HepG2 (cell line): ENCODE results near the gene MAP2K5. TPM values are rescaled to one million over a fixed set of nuclear protein-coding genes. Genes with fewer than 3 reads are reported as not detected.

Experiments
- AGO1 ChIP-seq: fragments of 200-400 bp; formaldehyde crosslinking; IDR thresholded peaks from 2 replicates; pipeline ENCODE4 v1.6.1; 2017; ENCODE audit warnings: mild to moderate bottlenecking, low read depth, low read length, moderate library complexity; ENCODE audit not compliant: poor library complexity, severe bottlenecking
- ELF3 ChIP-seq: IDR thresholded peaks from 2 replicates; pipeline ENCODE4 v1.6.1; 2016; ENCODE audit warnings: missing genetic modification reagents, missing compliant biosample characterization
- NR3C1 ChIP-seq: sonication (generic); formaldehyde crosslinking; IDR thresholded peaks from 2 replicates; pipeline ENCODE4 v1.4.0; 2020; ENCODE audit warnings: missing genetic modification reagents
- PAF1 ChIP-seq: IDR thresholded peaks from 2 replicates; pipeline ENCODE4 v1.6.1; 2016; ENCODE audit warnings: missing genetic modification reagents, missing compliant biosample characterization
- PAXIP1 ChIP-seq: sonication (generic); formaldehyde crosslinking; conservative IDR thresholded peaks from 2 replicates; pipeline ENCODE4 v1.4.0; 2020; ENCODE audit warnings: mild to moderate bottlenecking, missing genetic modification reagents, moderate library complexity
- RARA ChIP-seq: IDR thresholded peaks from 2 replicates; pipeline ENCODE4 v1.6.1; 2016; ENCODE audit warnings: missing genetic modification reagents, missing compliant biosample characterization
- RXRB ChIP-seq: IDR thresholded peaks from 2 replicates; pipeline ENCODE4 v1.6.1; 2016; ENCODE audit warnings: borderline replicate concordance, missing genetic modification reagents, missing compliant biosample characterization
- SOX13 ChIP-seq, 3 experiments: fragments of 450-650 bp in 1 of 3; sonication (generic) in 1 of 3; formaldehyde crosslinking in 1 of 3; IDR thresholded peaks in 2 of 3; conservative IDR thresholded peaks in 1 of 3; 2 replicates each; pipeline versions ENCODE4 v1.5.0 to v1.6.1; 2016 to 2020; ENCODE audit warnings: antibody characterized with exemption in 1 of 3, mild to moderate bottlenecking in 1 of 3, missing compliant biosample characterization in 1 of 3, missing genetic modification reagents in 1 of 3, moderate library complexity in 1 of 3
- ZNF121 ChIP-seq: sonication (generic); formaldehyde crosslinking; IDR thresholded peaks from 2 replicates; pipeline ENCODE4 v1.5.0; 2020; ENCODE audit warnings: mild to moderate bottlenecking, missing genetic modification reagents
- ZNF34 ChIP-seq: sonication (generic); formaldehyde crosslinking; IDR thresholded peaks from 2 replicates; pipeline ENCODE4 v1.4.0; 2020; ENCODE audit warnings: mild to moderate bottlenecking, missing genetic modification reagents, borderline replicate concordance
- ZNF674 ChIP-seq: sonication (generic); formaldehyde crosslinking; IDR thresholded peaks from 2 replicates; pipeline ENCODE4 v1.5.0; 2020; ENCODE audit warnings: low read depth, mild to moderate bottlenecking, missing genetic modification reagents
- ZNF749 ChIP-seq: sonication (generic); formaldehyde crosslinking; IDR thresholded peaks from 2 replicates; pipeline ENCODE4 v1.8.0; 2022; ENCODE audit warnings: mild to moderate bottlenecking, missing genetic modification reagents, moderate library complexity, borderline replicate concordance
- ZNF816 ChIP-seq: sonication (generic); formaldehyde crosslinking; IDR thresholded peaks from 2 replicates; pipeline ENCODE4 v1.8.0; 2022; ENCODE audit warnings: missing genetic modification reagents, mild to moderate bottlenecking, borderline replicate concordance
- ZSCAN21 ChIP-seq: sonication (generic); formaldehyde crosslinking; IDR thresholded peaks from 2 replicates; pipeline ENCODE4 v1.8.0; 2022; ENCODE audit warnings: mild to moderate bottlenecking, missing genetic modification reagents, moderate library complexity, borderline replicate concordance
- polyA plus RNA-seq, 8 experiments: library from polyadenylated mRNA; depleted of rRNA in 3 of 8; stranded (reverse) in 7 of 8; unstranded in 1 of 8; fragments of >200 nt; fragmentation: Illumina TruSeq in 4 of 8; extraction: Trizol in 4 of 8; gene quantifications; 2 replicates each; pipeline versions ENCODE4 v1.2.1 to v1.2.3, GENCODE V29; 2011 to 2016; ENCODE audit warnings: low read depth in 4 of 8, missing spikeins in 1 of 8, mixed read lengths in 1 of 8; ENCODE audit not compliant: insufficient read depth in 1 of 8
- total RNA-seq, 5 experiments: library from RNA; depleted of rRNA; stranded (reverse); fragments of >200 nt; fragmentation: Illumina TruSeq; extraction: Trizol; gene quantifications; 2 replicates each; pipeline ENCODE4 v1.2.3, GENCODE V29; 2016; ENCODE audit warnings: low read depth in 1 of 5
- TF ChIP-seq, protein P1 (sequence below): sonication (generic); formaldehyde crosslinking; IDR thresholded peaks from 2 replicates; pipeline ENCODE4 v1.8.0; 2022; ENCODE audit warnings: low read depth, missing genetic modification reagents
- TF ChIP-seq, protein P2 (sequence below): sonication (generic); formaldehyde crosslinking; IDR thresholded peaks from 2 replicates; pipeline ENCODE4 v1.8.1; 2023; ENCODE audit warnings: mild to moderate bottlenecking, moderate library complexity, missing genetic modification reagents
- TF ChIP-seq, protein P3 (sequence below): sonication (generic); formaldehyde crosslinking; conservative IDR thresholded peaks from 2 replicates; pipeline ENCODE4 v1.4.0; 2020; ENCODE audit warnings: missing genetic modification reagents
- TF ChIP-seq, protein P4 (sequence below): sonication (generic); formaldehyde crosslinking; IDR thresholded peaks from 2 replicates; pipeline ENCODE4 v1.5.1; 2020; ENCODE audit warnings: mild to moderate bottlenecking, moderate library complexity, missing genetic modification reagents

The MAP2K5 gene
- total and polyA plus RNA-seq, 2 of the 13 experiments (the other 11 are each of a cell fraction or from before 2014, with no cell fraction given), result 4.0 to 4.3 TPM

- no peak for TF ChIP-seq AGO1
- TF ChIP-seq, protein P1, sequence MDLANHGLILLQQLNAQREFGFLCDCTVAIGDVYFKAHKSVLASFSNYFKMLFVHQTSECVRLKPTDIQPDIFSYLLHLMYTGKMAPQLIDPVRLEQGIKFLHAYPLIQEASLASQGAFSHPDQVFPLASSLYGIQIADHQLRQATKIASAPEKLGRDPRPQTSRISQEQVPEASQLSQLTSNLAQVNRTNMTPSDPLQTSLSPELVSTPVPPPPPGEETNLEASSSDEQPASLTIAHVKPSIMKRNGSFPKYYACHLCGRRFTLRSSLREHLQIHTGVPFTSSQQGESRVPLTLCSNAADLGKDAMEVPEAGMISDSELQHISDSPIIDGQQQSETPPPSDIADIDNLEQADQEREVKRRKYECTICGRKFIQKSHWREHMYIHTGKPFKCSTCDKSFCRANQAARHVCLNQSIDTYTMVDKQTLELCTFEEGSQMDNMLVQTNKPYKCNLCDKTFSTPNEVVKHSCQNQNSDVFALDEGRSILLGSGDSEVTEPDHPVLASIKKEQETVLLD (CRISPR knock-in tag), result no peak
- TF ChIP-seq ZNF749 (CRISPR knock-in tag), result no peak
- no peak for TF ChIP-seq NR3C1 (CRISPR knock-in tag)
- TF ChIP-seq ZNF34 (CRISPR knock-in tag), result no peak
- TF ChIP-seq, protein P2, sequence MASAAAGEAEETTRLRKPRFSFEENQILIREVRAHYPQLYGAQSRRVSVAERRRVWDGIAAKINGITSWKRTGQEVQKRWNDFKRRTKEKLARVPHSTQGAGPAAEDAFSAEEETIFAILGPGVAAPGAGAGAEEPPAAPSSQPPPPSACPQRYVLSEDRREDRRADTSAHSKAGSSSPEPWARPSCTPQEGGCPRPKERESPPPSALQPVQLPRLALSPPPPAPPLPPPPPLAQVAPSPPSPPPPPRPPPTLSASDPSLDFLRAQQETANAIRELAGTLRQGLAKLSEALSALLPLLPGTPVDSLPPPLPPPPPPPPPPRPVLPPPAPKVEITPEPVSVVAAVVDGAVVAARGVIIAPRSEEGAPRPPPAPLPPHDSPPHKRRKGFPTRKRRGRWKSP (CRISPR knock-in tag), result no peak
- no peak for TF ChIP-seq PAXIP1 (CRISPR knock-in tag)
- peak; percentile 46 for TF ChIP-seq RARA (CRISPR knock-in tag)
- TF ChIP-seq, protein P3, sequence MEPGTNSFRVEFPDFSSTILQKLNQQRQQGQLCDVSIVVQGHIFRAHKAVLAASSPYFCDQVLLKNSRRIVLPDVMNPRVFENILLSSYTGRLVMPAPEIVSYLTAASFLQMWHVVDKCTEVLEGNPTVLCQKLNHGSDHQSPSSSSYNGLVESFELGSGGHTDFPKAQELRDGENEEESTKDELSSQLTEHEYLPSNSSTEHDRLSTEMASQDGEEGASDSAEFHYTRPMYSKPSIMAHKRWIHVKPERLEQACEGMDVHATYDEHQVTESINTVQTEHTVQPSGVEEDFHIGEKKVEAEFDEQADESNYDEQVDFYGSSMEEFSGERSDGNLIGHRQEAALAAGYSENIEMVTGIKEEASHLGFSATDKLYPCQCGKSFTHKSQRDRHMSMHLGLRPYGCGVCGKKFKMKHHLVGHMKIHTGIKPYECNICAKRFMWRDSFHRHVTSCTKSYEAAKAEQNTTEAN (CRISPR knock-in tag), result 0 out of 2 replicates have a peak, but pooled peaks have one; percentile 69
- peak; percentile 26; the same call in 1 of the 2 replicates for TF ChIP-seq ELF3 (CRISPR knock-in tag)
- peak; percentile 27; the same call in 1 of the 2 replicates for TF ChIP-seq RXRB
- TF ChIP-seq ZNF121 (CRISPR knock-in tag), result peak; percentile 75
- no peak for TF ChIP-seq SOX13 (IDR thresholded peaks at IDR 0.05)
- TF ChIP-seq SOX13 (CRISPR knock-in tag; conservative IDR thresholded peaks at IDR 0.05 in 1 of 2, IDR thresholded peaks at IDR 0.05 in 1 of 2), result 0 out of 4 replicates have a peak, but pooled peaks of 1 of the 2 experiments have one; percentile 9
- no peak for TF ChIP-seq ZNF674
- TF ChIP-seq ZNF816, result no peak
- TF ChIP-seq ZSCAN21 (CRISPR knock-in tag), result peak; percentile 73
- TF ChIP-seq PAF1 (CRISPR knock-in tag), result no peak
- TF ChIP-seq, protein P4, sequence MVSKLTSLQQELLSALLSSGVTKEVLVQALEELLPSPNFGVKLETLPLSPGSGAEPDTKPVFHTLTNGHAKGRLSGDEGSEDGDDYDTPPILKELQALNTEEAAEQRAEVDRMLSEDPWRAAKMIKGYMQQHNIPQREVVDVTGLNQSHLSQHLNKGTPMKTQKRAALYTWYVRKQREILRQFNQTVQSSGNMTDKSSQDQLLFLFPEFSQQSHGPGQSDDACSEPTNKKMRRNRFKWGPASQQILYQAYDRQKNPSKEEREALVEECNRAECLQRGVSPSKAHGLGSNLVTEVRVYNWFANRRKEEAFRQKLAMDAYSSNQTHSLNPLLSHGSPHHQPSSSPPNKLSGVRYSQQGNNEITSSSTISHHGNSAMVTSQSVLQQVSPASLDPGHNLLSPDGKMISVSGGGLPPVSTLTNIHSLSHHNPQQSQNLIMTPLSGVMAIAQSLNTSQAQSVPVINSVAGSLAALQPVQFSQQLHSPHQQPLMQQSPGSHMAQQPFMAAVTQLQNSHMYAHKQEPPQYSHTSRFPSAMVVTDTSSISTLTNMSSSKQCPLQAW (CRISPR knock-in tag), result 0 out of 2 replicates have a peak, but pooled peaks have one; percentile 41
Measured at GRCh38 chr15:67820992-67821783, 278.7 kb downstream of the MAP2K5 start (continued).
